Thyroid gland (tissue), 4 donors: Measurements from ENCODE around the gene UBA3.

Experiments
- CTCF ChIP-seq, 6 experiments: fragments of 200-600 bp in 3 of 6; fragments of 450-650 bp in 3 of 6; sonication (generic) in 3 of 6; IDR thresholded peaks; one replicate each; pipeline ENCODE4 v1.5.1; 2016 to 2019; ENCODE audit warnings: antibody characterized with exemption in 6 of 6, mild to moderate bottlenecking in 2 of 6, inconsistent platforms in 1 of 6, moderate library complexity in 1 of 6
- POLR2A ChIP-seq, 2 donors: fragments of 450-650 bp; IDR thresholded peaks; one replicate each; pipeline ENCODE4 v1.6.1; 2017; ENCODE audit warnings: antibody characterized with exemption in 2 of 2, mild to moderate bottlenecking in 2 of 2, moderate library complexity in 1 of 2

- no peak for TF ChIP-seq CTCF (IDR thresholded peaks at IDR 0.05)
- TF ChIP-seq POLR2A (IDR thresholded peaks at IDR 0.05): no peak
Measured at GRCh38 chr3:69031635-69032034, 48.5 kb downstream of the UBA3 start.
